WERI-Rb-1 (cell line): ENCODE data around the gene RNF114.
"Not testable (repeated sequence)": the region's sequence is repeated elsewhere in the genome, so short reads cannot be mapped to it uniquely, and the experiment has no call there.

Experiments
- DNase-seq: peaks from one replicate; pipeline ENCODE4 v3.0.0-alpha.2; 2020
- H3K27ac ChIP-seq: fragments of 250-450 bp; sonication (Bioruptor Pico); 2 replicates; pipeline ENCODE4 v1.5.1; 2020; ENCODE audit warnings: mild to moderate bottlenecking, moderate library complexity
- H3K27me3 ChIP-seq: fragments of 250-450 bp; sonication (Bioruptor Pico); 2 replicates; pipeline ENCODE4 v1.5.1; 2021; ENCODE audit warnings: mild to moderate bottlenecking, low read depth, moderate library complexity; ENCODE audit not compliant: insufficient read depth, severe bottlenecking
- H3K36me3 ChIP-seq: fragments of 250-450 bp; sonication (Bioruptor Pico); 2 replicates; pipeline ENCODE4 v1.5.1; 2020; ENCODE audit warnings: mild to moderate bottlenecking, moderate library complexity
- H3K4me3 ChIP-seq: 2 replicates; pipeline ENCODE4 v1.5.1; 2011; ENCODE audit warnings: low read depth, mild to moderate bottlenecking, control low read depth, low read length
- H3K9me3 ChIP-seq: fragments of 250-450 bp; sonication (Bioruptor Pico); 2 replicates; pipeline ENCODE4 v1.5.1; 2021; ENCODE audit warnings: mild to moderate bottlenecking, moderate library complexity; ENCODE audit not compliant: severe bottlenecking
- TF ChIP-seq, protein P1 (sequence below): IDR thresholded peaks from 2 replicates; pipeline ENCODE4 v1.5.1; 2011; ENCODE audit warnings: low read depth, mild to moderate bottlenecking, control low read depth, inconsistent platforms, low read length

The RNF114 gene

DNA sequence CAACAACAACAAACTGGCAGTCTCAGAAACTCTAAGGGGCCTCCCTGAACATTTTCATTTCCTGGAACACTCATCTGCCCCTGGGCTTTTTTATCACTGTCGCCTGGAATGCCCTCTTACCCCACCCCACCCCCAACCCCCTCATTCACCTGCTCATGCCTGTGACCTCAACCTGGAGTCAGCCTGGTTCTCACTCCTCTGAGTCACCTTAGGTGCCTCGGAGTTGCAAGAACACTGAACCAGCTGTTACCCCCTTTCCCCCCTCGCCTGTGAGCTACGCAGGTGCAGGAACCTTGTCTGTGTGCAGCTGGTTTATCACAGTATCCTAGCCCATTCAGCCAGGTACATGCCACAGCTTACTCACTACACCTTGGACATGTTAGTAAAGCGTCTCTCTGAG, 33.7 kb downstream of the RNF114 start:
- H3K27ac ChIP-seq, result no peak overlapping the region
- H3K9me3 ChIP-seq, result no peaks in the 10 kb centered on the region
- H3K4me3 ChIP-seq, result no peak overlapping the region
- DNase-seq, result peak; percentile 31
- H3K36me3 ChIP-seq, result no peaks in the 10 kb centered on the region
- no peaks in the 10 kb centered on the region for H3K27me3 ChIP-seq
- TF ChIP-seq, protein P1, sequence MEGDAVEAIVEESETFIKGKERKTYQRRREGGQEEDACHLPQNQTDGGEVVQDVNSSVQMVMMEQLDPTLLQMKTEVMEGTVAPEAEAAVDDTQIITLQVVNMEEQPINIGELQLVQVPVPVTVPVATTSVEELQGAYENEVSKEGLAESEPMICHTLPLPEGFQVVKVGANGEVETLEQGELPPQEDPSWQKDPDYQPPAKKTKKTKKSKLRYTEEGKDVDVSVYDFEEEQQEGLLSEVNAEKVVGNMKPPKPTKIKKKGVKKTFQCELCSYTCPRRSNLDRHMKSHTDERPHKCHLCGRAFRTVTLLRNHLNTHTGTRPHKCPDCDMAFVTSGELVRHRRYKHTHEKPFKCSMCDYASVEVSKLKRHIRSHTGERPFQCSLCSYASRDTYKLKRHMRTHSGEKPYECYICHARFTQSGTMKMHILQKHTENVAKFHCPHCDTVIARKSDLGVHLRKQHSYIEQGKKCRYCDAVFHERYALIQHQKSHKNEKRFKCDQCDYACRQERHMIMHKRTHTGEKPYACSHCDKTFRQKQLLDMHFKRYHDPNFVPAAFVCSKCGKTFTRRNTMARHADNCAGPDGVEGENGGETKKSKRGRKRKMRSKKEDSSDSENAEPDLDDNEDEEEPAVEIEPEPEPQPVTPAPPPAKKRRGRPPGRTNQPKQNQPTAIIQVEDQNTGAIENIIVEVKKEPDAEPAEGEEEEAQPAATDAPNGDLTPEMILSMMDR, result no peak

DNA sequence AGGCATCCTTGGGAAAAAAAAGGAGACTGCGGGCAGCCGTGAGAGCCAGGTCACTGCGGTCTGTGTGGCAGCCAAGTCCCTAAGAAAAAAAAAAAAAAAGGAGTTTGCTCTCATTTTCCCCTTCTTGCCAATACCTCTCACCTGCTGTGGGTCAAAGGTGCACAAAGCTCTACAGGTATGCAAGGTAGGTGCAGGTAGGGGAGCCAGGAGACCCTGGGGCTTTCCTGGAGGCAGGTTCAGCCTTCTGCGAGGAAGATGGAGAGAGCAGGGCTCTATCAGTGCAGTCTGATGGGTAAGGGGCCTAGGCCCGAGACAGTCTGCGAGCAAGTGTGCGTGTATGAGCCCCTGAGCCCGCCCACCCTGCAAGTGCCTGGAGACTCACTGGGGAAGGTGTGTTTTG, 34.3 kb downstream of the RNF114 start:
- TF ChIP-seq, protein P1, result no peak

DNA sequence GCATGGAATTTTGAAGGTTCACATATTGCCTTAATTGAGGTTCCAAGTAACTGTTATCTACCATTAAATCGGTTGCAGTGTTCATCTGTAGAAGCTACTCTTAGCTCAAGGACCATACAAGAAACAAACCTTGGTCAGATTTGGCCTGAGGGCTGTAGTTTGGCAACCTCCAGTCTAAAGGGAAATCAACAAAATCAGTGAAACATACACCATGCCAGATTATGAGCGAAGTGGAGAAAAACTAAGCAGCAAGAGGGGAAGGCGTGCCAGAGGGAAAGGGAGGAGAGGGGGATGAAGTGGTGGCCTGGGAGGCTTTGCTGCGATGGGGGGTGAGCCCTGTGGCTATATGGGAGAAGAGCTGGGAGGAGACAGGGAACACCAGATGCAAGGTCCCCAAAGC, 37.8 kb downstream of the RNF114 start:
- Histone ChIP-seq H3K27ac (no peak overlapping the region), H3K9me3 (no peaks in the 10 kb centered on the region), H3K36me3 (no peaks in the 10 kb centered on the region), H3K27me3 (no peaks in the 10 kb centered on the region), H3K4me3 (no peak overlapping the region)
- TF ChIP-seq, protein P1, result no peak
- no peak for DNase-seq

More for the DNA sequence above, 34.3 kb downstream of the RNF114 start:
- Histone ChIP-seq H3K36me3 (no peaks in the 10 kb centered on the region), H3K27me3 (no peaks in the 10 kb centered on the region), H3K27ac (no peak overlapping the region), H3K9me3 (no peaks in the 10 kb centered on the region), H3K4me3 (no peak overlapping the region)
- no peak for DNase-seq

DNA sequence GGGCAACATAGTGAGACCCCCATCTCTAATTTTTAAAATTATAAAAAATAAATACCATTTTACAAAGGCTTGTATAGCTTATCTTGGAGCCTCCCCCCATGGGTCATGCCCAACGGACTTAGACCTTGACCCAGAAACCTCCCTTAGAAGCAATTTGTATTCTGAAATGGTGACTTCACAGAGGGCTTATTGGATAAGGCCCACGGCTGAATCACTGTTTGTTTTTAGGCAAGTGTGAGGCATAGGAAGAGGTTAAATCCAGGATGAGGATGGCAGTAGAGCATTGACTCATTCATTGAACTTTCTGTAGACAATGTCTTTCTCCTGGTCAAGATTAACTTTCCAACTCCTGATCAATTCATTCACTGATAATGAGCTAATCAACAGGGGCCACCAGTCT, 40.3 kb downstream of the RNF114 start:
- Histone ChIP-seq H3K36me3 (no peaks in the 10 kb centered on the region), H3K27me3 (no peaks in the 10 kb centered on the region), H3K27ac (no peak overlapping the region), H3K4me3 (no peak overlapping the region), H3K9me3 (no peaks in the 10 kb centered on the region)
- DNase-seq, result no peak
- TF ChIP-seq, protein P1, result no peak

DNA sequence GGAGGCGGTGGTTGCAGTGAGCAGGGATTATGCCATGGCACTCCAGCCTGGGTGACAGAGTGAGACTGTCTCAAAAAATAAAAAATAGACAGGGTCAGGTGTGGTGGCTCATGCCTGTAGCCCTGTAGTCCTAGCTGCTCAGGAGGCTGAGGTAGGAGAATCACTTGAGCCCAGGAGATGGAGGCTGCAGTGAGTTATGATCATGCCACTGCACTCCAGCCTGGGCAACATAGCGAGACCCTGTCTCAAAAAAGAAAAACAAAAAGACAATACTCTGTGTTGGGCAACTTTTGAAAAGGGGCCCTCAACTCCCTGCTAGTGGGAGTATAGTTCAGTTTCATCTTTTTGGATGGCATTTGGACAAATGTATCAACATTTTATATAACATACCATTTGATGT, 41.5 kb downstream of the RNF114 start:
- not testable (repeated sequence) for H3K4me3 ChIP-seq, DNase-seq, H3K27me3 ChIP-seq, H3K27ac ChIP-seq, H3K9me3 ChIP-seq, H3K36me3 ChIP-seq

DNA sequence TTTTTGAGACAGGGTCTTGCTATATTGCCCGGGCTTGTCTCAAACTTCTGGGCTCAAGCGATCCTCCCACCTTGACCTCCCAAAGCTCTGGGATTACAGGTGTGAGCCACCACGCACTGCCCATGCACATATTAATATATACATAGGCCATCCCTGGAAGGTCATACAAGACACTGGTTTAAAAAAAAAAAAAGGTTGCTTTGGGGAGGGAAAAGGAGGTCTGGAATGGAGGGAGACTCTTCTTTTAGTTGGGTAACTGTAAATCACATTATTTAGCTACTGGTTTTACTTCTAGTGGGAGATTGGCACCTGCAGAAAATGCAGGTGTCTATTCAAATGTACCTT, 42.5 kb downstream of the RNF114 start:
- Histone ChIP-seq H3K4me3 (no peak overlapping the region), H3K9me3 (no peaks in the 10 kb centered on the region), H3K36me3 (peaks cover 4% of the 10 kb centered on the region), H3K27me3 (no peaks in the 10 kb centered on the region), H3K27ac (peak overlapping the region; percentile 80)
- no peak for DNase-seq
- TF ChIP-seq, protein P1, result no peak
